OCI-M1 (cell line): ENCODE results near the gene SLAMF9.
A peak's percentile ranks its signal among the peaks of the same experiment; 100 is the strongest.

Experiments used
- DNase-seq: peaks from one replicate; lab custom pipeline; 2025; lab: John Stamatoyannopoulos, UW

The SLAMF9 gene

DNA sequence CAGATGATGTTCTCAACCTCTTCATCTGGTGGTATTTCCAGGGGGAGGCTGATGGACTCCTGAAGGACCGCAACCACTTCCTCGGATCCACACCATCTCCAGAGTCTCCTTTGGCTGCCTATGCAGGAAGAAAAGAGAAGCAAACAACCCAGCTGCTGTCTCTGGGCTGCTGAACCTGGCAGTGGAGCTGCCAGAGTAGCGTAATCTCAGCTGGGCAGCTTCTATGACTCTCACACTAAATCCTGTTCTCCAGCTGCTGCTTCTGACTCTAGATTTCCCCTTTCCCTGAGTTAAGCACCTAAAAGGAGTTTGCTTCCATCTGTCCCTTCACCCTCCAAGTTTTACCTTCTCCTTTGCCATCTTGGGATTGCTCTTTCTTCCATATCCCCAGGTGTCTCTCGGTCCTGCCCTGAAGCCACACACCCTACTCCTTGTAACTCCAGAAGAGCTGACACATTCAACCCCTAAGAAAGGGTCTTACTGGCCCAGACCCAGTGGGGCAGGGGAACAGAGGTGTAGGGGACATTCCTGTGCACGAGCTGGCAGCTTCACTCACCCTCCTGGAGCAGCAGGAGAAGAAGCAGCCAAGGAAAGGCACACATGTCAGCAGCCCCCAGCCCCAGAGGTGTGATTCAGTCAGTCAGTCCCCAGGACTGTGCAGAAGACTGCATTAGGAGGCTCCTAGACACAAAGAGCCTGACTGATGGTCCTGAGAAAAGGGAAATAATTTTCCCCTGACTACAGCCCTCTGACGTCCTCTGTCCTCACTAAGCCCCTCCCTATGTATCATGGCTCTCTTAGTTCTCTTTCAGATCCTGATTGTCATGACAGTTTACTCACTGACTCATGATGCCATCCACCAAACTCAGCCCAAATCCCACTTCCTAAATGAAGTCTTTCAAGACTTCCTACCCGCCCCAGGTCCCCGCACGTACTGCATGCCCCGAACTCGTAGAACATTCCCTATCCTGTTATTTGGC is at the start of gene SLAMF9:
SLAMF9 (minus strand) TSS at position 702 of the 980 bp plus-strand sequence; CDS start at position 602, 100 bp downstream.
- DNase-seq: peak; percentile 40

DNA sequence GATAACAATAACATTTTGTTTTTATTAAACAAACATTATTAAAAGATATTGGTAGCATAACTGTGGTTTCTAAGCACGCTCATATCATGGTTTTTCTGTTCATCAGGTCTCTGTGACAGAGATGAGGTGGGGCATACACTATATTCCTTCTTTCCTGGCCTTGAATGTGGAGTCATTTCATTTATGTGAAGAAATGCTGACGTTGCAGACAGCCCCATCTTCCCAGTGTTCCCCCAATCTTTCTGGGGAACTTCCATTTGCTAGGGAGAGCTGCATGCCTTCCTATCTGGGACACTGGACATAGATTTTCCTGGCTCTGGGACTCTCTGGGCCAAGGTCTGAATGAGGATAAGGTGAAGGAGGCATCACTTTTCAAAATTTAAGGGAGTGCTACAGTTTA is 47.4 kb upstream of the SLAMF9 start:
- DNase-seq: no peak

DNA sequence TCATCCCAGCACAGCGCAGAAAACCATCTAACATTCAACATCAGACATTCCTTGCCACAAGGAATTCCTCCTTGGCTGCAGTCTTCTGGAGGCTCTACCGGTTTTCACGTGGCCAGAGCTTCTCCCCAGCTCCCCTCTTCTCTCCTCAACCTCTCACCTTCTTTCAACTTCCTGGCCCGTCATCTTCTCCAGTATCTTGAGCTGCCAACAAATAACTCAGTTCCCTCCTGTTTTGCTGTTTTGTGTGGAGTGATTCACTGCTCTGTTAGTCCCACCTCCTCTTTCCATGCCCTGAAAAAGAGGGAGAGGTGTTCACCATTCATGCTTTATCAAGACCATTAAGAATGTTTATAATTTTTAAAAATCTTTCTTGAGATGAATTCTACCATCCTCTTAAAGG is 45.2 kb upstream of the SLAMF9 start:
- DNase-seq: no peak

DNA sequence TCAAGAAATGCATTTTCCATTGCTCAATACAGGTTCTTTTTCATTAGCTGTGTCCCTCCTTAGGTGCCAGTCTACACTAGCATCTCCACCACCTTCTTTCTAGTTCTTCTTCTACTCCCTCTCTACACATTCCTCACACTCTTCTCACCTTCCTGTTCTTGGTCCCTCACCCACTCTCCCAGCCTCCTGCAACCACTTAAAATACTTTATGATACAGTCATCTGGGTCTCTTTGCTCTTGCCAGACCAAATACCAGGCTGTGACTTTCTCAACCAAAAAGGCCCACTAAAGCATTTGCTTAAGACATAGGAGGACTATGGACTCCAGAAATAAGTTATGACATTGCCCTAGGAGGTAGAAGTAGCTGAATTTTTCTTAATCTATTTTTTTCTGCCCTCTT is 42.6 kb upstream of the SLAMF9 start:
- no peak for DNase-seq

DNA sequence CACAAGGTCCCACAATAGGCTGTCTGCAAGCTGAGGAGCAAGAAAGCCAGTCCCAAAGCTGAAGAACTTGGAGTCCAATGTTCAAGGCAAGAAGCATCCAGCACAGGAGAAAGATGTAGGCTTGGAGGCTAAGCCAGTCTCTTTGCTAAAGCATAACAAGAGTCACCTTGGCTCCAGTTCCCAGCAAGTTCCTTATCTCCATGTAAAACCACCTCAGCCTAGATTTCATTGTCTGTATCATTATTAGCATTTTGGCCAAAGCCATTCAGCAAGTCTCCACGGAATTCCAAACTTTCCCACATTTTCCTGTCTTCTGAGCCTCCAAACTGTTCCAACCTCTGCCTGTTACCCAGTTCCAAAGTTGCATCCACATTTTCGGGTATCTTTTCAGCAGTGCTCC is 40.9 kb upstream of the SLAMF9 start:
- DNase-seq: no peak

DNA sequence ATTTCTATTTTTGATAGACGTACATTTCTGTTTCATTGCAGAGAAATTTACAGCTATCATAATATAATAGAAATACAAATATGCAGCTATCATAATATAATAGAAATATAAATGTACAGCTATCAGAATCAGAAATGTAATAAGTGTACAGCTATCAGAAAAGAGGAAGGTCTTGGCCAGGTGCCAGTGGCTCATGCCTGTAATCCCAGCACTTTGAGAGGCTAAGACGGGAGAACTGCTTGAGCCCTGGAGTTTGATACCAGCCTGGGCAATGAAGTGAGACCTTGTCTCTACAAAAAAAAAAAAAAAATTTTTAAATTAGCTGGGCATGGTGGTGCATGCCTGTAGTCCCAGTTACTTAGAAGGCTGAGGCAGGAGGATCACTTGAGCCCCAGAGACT is 39.9 kb upstream of the SLAMF9 start:
- DNase-seq: no peak

DNA sequence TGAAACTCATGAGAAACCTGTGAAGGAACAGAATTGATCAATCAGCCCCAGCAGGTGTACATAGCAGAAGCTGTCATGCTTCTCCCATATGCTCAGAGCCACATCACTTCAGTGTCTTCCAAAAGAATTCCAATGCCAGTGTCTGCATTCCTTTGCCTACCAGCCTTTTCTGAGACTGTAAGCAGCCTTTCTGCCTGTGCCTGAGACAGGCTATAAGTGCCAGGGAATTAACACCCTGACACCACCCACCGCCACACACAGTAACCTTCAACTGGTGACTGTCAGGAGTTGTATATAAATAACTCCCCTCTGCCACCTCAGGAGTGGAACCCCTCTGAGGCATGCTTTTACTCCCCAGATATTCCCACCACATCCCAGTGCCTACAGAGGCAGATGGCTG is 38.1 kb upstream of the SLAMF9 start:
- DNase-seq: no peak

DNA sequence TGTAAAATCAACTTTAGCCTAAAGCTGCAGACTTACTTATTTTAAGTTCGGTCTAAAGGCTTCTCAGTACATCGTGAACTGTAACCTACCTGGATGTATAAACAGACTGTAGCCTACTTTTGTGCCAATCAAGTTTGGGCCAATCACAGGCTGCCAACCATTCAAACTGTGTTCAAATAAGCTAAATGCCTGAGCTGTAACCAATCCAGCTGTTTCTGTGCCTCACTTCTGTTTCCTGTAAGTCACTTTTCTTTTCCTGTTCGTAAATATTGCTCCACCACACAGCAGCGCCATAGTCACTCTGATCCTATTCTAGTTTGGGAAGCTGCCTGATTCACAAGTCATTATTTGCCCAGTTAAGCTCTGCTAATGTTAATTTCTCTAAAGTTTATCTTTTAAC is 37.5 kb upstream of the SLAMF9 start:
- peak; percentile 74 for DNase-seq

DNA sequence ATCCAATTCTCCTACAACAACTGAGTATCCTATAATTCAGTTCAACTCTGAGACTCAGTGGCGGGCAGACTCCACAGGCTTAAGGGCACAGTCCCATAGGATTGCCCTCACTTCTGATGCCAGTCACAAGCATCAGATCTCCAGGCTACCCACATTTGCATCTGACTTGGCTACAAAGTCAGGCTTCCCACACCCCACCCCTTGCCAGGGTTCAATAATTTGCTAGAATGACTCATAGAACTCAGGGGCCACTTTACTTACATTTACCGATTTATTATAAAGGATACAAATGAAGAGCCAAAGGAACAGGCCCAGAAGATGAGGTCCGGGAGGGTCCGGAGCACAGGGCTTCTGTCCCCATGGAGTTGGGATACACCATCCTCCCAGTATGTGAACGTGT is 36.0 kb upstream of the SLAMF9 start:
- DNase-seq: no peak

DNA sequence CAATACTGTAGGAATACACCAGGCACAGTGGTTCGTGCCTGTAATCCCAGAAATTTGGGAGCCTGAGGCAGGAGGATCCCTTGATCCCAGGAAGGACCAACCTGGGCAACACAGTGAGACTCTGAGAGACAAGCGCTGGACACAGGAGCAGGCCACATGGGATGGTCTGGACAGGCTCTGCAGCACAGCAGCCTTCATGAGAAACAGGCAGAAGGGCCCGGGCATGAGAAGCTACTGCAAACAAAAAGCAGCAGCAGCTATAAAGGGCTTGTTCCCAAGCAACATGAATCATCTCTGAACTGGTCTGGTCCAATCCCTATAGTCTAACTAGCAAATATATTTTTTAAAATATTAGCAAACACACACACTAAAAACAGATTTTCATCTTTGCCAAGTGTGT is 35.5 kb upstream of the SLAMF9 start:
- DNase-seq: no peak

DNA sequence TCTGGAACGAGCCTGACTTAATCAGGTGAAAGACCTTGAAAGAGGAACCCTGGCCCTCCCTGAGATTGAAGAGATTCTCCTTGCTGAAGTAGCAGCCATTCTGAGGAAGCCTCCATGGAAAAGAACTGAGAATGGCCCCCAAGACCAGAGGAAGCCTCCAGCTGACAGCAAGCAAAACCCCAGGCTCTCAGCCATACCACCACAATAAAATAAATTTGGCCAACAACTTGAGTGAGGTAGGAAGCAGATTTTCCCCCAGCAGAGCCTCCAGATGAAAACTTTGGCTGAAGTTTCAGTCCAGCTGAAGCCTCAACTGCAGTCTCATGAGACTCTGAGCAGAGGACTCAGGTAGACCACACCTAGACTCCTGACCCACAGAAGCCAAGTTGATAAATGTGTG is 34.0 kb upstream of the SLAMF9 start:
- no peak for DNase-seq

DNA sequence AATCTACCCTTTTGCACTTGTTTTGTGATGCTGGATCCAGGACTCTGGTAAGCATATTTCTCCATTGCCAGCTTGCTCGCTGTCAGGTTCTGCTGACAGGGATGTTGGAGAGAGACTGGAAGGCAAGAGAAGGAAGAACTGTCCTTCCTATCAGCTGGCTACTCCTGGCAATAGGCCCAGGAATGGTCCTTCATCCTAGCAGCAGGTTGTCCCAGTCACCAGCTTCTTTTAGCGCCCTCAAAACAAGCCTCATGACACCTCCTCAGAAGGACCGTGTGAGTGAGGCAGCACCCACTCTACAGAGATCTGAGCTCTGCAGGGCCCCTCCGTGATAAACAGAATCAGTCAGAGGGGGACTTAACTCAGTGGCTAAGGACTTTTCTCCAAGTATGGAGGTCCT is 33.1 kb upstream of the SLAMF9 start:
- DNase-seq: no peak

DNA sequence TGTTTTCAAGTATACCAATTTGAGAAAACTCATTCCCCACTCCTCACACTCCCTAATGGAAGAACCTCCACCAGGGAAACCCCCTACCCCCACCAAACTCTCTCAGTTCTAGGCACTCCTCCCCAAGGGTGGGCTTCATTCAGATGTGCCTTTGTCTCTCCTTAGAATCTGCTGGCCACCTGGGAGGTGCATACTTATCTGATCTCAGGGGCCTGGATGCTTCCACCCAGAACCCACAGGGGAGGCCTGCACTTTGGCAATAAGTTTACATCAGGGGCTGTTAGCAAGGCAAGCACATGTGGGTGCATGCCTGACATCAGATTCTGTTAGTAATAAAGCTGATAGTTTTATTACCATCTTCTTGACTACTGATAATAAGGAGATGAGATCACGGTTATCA is 32.5 kb upstream of the SLAMF9 start:
- DNase-seq: no peak

DNA sequence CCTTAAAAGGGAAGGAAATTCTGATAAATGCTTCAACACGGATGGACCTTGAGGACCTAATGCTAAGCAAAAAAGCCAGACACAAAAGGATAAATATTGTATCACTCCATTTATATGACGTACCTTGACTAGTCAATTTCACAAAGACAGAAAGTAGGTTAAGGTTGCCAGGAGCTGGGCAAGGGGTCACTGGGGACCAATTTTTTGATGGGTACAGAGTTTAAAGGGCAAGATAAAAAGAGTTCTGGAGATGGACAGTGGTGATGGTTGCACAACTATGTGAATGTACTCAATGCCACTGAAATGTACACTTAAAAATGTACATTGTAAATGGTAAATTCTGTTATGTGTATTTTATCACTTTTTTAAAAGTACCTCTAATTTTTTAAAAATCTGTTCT is 32.1 kb upstream of the SLAMF9 start:
- no peak for DNase-seq

DNA sequence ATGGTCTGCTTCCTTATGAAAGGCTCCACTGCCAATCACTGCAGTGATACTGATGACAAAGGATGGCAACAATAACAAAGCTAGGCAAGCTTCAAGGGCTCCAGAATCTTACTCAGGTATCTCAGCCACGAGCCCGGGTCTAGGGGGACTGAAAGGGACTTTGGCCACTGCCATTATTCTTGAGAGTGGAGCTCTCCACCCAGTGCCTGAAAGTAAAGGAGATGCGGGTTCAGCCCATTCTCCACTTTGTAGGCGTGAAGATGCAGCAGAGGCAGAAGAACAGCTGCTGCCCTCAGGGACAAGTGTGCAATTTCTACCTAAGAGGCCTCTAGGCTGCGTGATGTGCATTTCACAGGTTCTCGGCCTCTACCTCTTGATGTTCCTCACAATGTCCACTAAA is 31.4 kb upstream of the SLAMF9 start:
- DNase-seq: no peak

DNA sequence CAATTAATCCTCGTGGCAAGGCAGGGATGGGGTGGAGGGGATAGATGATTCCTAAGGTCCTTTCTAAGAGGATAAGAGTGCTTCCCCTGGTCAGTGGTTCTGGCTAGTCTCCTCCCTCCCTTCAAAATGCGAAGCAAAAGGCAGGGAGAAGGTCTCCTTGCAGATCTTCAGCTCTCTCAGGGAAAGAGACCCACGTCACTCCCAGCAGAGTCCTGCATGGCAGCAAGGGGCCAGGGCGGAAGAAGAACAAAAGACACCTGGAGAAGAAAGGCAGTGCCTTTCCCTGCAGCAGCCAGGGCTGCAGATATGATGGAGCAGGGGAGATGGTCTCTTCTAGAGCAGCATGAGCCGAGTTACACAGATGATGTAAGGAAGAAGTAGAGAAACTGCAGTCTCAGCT is 29.6 kb upstream of the SLAMF9 start:
- no peak for DNase-seq

DNA sequence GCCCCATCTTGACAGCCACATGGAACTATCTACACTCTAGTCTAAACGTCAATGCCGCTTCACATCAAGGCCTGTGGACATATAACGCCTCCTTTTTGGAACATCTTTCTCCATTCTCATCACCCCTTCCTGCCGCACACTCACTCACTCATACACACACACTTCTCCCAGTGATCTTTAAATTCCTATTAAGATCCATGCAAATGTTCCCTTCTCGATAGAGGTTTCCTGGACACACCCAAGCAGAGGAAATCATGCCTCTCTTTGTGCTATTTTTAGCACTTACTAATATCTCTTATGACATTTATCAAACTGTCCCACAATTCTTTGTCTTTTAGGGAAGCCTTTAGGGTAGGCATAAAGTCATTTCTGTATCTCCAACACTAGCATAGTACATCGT is 28.2 kb upstream of the SLAMF9 start:
- no peak for DNase-seq

DNA sequence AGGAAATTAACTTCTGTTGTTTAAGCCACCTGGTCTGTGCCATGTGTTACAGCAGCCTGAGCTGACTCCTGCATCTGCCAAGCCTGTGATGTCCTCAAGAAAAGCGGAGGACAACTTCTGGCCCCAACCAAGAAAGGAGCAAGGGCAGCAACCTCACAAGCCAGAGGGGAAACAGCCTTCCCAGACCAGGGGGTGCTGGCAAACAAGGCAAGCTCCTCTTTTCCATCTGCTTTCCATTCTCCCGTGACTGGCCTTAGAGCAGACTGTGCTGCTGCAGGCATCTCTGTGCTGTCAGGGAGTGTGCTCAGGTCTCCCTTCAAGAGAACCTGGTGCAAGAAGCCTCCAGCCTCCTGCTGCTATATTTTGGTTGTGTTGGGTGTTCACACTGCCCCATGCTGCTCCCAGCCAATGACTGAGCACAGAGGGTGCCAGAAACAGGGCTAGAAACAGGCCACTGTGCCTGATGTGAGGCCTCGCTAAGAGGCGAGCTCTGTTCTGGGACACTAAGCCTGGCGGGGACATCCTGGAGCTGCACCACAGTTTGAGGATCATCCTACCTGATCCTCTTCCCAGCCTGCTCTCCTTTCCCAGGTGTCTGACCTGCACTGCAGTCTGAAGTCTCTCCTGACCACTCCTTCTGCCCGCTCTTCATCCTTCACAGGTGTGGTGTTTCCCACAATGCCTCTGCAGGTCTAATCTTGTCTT is 27.5 kb upstream of the SLAMF9 start:
- DNase-seq: no peak

DNA sequence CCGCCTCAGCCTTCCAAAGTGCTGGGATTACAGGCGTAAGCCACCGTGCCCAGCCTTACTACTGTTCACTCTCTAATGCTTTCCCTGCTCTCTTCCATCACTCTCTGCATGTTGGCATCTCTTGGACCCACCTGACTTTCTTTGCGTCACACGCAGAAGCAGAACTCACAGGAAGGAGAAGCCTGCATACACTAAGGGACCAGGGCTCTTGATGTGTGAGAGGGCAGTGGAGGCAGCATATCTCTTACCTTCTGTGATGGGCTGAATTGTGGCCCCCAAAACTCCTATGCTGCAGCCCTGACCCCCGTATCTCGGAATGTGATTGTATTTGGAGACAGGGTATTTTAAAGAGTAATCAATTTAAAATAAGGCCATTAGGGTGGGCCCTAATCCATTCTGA is 26.7 kb upstream of the SLAMF9 start:
- DNase-seq: no peak

DNA sequence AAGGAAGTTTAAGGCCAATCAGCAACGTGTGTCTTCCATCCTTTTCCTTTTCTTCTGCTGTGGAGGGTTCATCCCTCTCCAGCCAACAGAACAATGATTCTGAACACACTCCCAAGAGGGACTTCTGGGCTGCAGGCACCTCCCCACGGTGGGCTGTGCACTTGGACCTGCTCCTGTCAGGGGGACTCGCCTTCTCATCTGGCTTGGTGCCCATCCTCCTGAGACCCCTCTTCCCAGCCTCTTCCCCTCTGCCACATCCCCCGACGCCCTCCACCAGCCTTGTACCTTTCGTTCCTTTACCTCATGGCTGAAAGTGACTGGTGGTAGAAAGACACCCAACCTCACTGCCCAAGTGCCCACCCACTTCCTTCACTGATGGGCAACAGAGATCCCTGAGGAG is 26.0 kb upstream of the SLAMF9 start:
- DNase-seq: no peak

DNA sequence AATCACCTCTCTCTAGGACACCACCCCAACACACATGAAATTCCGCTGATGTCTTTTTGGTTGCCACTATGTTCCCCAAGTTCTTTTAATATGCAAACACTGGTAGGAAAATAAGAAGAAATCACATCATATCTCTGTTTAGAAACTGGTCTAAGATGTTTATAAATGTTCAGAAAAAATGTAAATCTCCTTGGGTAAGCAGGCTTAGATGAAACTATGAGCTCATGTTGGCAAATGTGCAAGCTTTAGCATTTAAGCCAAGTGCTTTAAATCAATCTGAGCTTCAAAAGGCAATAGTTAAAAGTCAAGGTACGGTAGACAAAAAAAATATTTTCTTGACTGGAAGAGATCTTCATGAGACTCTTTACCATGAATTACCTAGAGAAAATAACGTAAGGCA is 25.2 kb upstream of the SLAMF9 start:
- no peak for DNase-seq

DNA sequence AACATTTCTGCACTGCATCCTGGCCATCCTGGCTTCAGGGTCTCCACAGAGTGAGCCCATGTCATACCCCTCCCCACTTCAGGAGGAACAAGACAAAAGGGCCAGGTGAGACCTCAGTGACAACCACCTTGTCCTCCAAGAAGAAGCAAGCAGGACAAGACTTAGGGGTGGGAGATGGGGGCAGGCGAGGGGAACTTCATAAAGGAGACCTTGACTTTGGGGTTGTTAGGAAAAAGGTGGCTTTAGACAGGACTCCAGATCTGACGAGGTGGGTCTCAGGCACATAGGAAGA is 24.0 kb upstream of the SLAMF9 start:
- no peak for DNase-seq

DNA sequence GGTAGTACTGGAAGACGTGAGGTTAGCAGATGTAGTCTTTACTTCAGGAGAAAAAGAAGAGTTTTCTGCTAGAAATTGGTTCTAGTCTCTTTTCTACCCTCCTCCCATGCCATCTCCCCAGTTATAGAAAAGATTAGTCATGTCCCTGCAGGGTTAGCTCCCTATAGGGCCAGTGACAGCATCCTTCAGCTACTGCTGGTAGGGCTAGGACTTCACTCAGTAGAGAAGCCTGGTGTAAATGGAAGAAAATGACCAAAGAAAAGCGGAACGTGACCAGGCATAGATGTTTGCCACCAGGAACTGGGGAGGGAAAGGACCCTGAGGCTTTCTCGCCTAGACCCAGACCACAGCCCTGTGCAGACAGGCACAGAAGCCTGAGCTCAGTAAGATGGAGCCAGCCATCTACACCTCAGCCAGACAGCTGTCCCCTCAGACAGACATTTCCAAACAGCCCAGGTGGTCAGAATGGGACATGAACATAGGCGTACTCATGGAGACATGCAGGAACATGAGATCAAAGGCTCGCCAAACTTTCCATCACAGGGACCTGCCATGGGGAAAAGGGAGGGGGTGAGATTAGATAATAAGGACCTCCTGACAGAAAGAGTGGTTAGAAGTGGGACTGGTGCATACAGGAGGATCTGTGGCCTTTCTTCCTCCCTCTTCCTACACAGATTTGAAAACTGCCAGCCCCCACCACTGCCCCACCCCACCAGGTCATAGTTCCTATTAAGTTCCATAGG is 23.5 kb upstream of the SLAMF9 start:
- DNase-seq: no peak
